NCI-H146 treated with DMSO at 0.1 percent for 48 hours (cell line): ENCODE data around the gene INVS.
"Not testable (repeated sequence)": the region's sequence is repeated elsewhere in the genome, so short reads cannot be mapped to it uniquely, and the experiment has no call there.

Source experiments
- DNase-seq: peaks from one replicate; lab custom pipeline; 2025; ENCODE audit not compliant: unreplicated experiment; lab: John Stamatoyannopoulos, UW

INVS gene

DNA sequence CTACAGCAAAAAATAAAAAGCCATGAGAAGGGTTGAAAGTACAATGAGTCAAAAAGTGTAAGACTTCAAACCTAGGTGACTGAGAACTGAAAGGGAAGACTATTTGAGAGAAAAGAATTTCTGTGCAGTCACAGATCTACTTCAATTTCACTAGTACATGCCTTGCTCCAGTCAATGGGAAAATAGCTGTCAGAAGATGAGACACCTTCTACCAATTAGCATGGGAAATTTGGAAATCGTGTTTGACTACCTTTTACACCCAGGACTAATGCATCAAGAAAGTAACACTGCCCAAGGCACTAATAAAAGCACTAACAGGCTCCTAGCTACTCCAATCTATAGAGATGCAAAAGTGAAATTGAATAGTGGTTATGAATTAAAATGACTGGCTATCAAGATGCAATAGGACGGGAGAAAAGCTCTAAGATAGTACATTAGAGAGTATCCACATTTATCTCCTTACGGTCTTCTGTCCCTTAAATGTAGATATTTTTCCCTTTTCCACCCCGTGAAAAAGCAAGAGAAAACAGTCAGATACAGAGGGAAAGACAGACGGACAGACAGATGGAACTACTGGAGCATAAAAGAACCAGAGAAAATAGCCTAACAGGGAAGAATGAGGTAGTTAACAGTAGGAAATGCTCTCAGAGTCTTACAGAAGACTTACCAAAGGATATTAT is 15.5 kb upstream of the INVS start:
- DNase-seq, result no peak

- DNase-seq, result no peak
These were observed 15.0 kb upstream of the INVS start for GRCh38 chr9:100084128-100084453.

GRCh38 chr9:100084734-100085133 is 14.3 kb upstream of the INVS start:
- no peak for DNase-seq

DNA sequence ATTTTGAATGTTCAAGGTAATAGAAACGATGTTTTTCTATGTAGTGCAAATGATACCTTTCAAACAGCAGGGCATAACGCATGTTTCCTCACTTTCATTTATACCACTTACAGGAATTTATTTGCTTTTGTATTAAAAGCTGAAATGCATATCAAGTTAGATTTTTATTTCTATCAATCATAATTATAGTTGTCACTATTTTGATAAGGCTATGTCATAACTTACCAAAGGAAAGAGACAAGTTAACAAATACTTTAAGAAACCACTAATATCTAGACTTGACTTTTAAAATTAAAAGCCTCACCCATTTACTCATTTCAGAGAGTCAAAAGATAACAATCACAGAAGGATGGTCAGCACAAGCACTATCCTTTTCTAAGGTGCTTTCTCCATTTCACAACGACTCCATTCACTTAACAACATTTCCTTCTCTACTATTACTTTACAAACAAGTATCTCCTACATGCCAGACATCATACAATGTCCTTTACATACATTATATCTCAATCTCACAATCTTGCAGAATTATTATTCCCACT is 12.9 kb upstream of the INVS start:
- DNase-seq, result no peak

GRCh38 chr9:100087218-100087617 is 11.8 kb upstream of the INVS start:
- DNase-seq, result no peak

GRCh38 chr9:100088202-100088601 is 10.8 kb upstream of the INVS start:
- no peak for DNase-seq

DNA sequence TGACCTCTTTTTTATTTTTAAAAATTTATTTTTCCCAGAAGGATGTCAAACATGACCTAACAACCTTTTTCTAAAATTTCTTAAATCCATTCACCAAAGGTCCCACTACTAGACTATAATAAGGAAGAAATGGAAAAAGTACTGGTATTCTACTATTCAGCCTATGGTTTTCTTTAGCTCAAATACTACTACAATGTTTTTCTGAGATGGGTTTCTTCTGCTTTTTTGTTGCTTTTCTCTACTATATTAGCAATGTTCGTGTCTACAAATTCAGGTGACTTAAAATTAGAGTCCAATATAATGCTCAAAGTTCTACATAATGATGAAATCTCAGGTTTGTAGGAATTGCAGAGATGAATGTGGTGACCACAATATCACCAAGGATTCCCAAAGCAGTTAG is 8.2 kb upstream of the INVS start:
- DNase-seq, result no peak

DNA sequence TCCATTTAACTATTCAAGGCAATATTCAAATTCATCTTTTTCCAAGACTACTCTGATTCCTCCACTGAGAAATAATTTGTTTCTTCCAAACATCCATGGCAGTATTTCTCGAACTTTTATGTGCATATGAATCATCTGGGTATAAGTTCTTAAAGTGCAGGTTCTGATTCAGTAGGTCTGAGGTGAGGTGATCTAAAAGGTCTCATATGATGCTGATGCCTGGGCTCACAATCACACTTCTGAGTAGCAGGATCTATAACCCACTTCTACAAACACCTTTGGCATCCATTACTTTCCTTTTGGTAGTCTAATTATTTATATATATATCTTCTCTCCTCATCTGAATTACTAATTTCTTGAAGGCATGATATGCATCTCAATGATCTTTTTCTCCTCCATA is 7.4 kb upstream of the INVS start:
- DNase-seq, result no peak

DNA sequence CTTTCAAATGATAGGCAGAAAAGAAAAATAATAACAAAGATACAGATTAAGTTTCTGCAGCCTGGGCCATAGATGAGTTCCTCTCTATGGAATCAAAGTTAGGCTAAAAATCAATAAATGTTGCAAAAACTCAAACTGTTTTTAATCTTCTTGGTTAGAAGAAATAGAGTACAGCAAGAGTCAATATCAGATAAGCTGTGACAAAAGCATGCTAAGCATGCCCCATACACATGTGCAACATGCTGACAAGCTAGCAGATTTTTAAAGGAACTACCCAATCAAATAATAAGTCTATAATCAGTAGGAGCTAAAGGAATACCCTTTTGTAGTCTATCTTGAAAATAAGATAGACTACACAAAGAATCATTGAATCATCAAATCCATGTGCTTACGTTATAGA is 7.0 kb upstream of the INVS start:
- no peak for DNase-seq

DNA sequence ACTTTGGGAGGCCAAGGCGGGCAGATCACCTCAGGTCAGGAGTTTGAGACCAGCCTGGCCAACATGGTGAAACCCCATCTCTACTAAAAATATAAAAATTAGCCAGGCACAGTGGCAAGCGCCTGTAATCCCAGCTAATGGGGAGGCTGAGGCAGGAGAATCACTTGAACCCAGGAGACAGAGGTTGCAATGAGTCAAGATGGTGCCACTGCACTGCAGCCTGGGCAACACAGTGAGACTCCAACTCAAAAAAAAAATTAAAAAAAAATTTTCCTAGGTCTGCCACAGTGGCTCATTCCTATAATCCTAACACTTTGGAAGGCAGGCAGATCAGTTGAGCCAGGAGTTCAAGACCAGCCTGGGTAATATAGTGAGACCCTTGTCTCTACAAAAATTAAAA is 4.6 kb upstream of the INVS start:
- not testable (repeated sequence) for DNase-seq

- no peak for DNase-seq
These were observed 2.6 kb upstream of the INVS start for GRCh38 chr9:100096378-100096916.

- peak; percentile 67 for DNase-seq
These were observed 777 bp upstream of the INVS start for GRCh38 chr9:100098046-100098886.

DNA sequence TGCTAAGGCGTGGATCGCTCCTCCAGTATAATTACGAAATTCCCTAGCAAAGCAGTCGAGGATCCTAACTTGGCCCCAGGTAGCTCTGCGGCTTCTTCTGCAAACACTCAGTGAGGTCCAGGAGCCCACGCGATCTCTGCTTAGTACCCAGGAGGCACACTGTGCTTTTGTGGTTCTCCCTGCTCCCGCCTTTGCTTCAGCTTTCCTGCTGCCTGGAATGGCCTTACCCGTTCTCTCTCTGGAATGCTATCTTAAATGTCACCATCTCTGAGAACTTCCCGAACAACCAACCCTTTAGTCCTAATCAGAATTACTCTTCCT is 639 bp downstream of the INVS start:
- DNase-seq, result peak; percentile 26

DNA sequence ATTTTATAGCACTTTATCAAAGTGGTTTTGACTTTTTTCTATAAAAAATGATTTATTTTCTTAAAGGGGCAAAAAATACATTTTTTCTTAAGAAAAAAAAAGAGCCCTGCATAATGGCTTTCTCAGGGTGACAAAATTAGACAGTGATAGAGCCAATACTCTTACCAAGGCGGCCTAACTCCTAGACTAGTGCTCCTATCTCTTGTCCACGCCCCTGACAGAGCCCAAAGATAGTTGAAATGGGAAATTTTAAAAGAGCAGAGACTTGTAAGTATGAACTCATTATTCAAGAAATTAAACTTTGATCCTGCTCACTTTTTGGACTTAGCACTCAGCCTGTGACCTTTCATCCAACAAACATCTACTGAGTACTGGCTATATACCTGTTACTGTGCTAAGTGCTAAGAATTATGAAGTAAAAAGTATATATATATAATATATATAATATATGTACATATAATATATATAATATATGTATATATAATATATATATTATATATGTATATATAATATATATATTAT is 1.2 kb downstream of the INVS start:
- DNase-seq, result no peak

DNA sequence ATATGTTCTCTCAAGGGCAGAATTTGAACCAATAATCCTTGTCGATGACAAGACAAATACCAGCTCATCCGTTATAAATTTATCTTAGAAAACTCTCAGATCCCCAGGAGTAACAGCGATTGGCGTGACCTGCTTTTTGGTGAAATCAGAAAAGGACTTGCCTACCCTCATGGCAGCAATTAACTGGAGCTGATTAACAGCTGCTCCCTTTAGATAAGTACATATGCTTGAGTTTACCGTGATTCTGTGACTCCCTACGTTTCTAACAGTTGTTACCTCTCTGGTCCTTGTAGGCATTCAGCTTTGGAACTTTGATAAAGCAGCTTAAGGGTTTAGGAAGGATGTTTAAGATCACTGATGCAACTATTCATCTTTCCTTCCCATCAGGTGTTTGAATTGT is 2.6 kb downstream of the INVS start:
- no peak for DNase-seq

DNA sequence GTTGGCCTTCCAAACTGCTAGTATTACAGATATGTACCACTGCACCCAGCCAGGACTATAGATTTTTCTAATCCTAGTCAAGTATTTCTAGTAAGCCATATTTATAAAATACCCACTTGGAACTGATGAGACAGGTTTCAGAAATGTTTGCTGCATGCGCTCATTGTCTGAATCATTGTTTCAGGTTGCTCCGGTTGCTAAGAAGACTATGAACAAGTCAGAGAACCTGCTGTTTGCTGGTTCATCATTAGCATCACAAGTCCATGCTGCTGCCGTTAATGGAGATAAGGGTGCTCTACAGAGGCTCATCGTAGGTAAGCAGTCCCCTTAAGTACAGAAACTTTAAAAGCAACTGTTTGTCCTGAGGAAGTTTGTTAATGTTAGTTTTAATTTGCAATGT is 5.3 kb downstream of the INVS start:
- DNase-seq, result no peak

DNA sequence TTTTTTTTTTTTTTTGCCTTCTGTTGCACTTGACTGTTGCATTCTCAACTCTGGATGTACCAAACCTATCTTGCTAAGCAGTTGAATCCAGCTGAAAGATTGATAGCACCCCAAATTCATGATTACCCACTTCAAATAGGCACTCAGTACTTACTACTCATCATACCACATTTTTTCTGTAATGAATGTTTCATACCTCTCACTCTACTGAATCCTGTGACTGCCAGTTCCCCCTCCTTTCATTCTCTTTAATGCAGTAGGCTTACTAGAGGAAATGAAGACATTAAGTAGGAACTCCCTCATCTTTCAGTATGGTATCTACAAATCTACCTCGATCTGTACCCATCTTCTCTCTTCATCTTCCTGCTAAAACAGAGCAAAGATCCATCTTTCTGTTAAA is 6.8 kb downstream of the INVS start:
- no peak for DNase-seq

DNA sequence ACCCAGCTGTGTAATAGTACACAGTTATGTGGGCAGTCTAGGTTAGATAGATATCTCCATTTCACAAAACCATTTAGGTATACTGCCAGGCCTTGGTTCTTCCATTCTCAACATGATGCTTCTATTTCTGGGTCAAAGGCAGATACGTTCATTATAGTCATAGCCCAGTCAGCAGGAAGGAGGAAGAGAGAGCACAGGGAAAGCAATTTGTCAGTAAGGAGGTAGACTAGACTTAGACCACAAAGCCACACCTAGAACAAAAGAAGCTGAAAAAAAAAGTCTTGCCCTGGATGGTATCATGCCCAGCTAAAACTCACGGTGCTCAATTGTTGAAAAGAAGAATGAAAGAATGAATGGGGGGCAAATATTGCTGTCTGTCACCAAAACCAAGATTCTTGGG is 7.6 kb downstream of the INVS start:
- no peak for DNase-seq

GRCh38 chr9:100108559-100108958 is 9.5 kb downstream of the INVS start:
- no peak for DNase-seq

DNA sequence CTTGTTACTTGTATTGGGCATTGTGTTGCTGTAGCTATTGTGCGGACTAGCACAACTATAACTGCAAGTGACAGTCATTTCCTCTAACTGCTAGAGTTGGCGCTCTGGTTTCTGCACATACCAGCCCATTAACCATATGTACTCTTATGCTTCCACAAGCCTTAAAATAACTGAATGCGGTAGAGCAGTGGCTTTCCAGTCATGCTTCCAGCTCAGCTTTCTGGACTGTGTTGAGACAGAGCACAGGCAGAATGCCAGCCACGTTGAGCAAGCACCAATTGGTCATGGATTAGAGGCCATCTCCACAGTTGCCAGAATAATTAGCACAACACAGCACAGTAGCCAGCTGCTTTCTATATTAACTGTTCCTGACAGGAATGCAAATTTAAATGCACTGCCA is 12.2 kb downstream of the INVS start:
- no peak for DNase-seq

DNA sequence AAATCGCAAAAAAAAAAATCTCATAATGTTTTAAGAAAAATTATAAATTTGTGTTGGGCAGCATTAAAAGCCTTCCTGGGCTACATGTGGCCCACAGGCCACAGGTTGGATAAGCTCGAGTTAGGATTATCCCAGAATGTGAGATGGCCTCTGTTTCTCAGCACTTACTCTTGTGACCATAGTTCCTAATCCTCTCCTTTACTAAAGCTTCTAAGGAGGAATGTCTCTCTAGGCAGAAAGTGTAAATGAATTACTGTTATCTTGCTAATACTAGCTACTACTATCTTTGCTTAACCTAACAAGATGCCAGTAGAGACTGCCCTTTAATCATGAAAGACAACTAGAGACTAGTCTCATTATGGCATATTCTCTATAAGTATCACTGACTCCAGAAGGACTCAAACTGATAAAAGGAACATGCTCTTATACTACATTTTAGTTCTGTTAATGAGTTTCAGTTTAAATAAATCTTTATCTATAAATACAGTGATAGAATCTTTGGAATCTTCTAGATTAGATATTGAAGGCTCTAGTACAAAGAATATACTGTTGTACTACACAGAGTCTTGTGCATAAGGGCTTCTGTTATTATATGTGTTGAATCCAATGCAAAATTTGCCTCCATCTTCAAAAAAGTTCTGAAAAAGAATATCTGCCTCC is 13.8 kb downstream of the INVS start:
- DNase-seq, result no peak

- no peak for DNase-seq
These were observed 18.3 kb downstream of the INVS start for GRCh38 chr9:100117316-100117715.
